ENCODE data around the gene THUMPD2. TPM values are rescaled to one million over a fixed set of nuclear protein-coding genes. Genes with fewer than 3 reads are reported as not detected.

The THUMPD2 gene
- total RNA-seq, 2 experiments from 2014 or later = 18.0 to 18.8 TPM

- POLR2A ChIA-PET = no interaction called here
- CTCF ChIA-PET = no interaction called here
Observed at GRCh38 chr2:39686456-39686855, 92.6 kb downstream of the THUMPD2 start.

Other genes with a start within 250 kb of the THUMPD2 start
- not detected for gene TMEM178A, start 113.3 kb downstream of the THUMPD2 start, total RNA-seq